ENCODE measurements around the gene ZNF614. TPM values are rescaled to one million over a fixed set of nuclear protein-coding genes. Genes with fewer than 3 reads are reported as not detected.

Gene ZNF614
- total and polyA plus RNA-seq, 9 of the 15 experiments (the other 6 are each of a cell fraction or from before 2014, with no cell fraction given): 4.9 to 16.3 (median 11.4) TPM

DNA sequence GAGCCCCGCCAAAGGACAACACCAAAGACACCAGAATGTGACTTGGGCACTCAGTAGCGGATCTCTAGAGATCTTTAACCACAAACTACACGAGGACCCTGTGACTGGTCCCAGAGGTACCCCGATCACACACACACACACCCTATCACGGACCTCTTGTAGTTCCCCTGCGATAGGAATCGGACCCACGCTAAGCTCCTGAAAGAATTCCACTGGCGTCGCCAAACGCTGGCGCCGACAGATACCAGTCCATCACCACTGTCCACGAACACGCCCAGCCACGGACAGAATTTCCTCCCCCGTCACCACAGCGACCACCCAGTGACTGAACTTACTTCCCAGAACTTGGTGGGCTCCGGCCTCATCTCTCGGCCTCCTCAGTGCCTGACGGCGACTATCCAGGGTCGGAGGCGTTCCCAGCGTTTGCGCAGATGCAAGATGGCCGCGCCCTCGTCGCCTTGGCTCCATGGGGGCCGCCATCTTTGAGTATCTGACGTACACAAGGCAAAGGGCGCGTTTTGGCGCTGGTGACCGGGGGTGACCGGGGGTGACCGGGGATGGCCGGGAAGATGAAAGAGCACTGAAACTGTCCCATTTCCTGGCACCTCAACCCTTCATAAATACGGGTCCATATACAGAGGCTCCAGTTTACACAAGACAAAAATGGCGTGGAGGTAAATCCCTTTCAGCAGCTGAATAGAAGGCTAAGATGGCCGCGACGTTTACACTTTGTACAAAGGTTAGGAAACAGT is 20.2 kb downstream of the ZNF614 start, which contains the start of gene ZNF615 (continued):
- TF ChIP-seq RREB1 (CRISPR knock-in tag; IDR thresholded peaks at IDR 0.05) (no peak), CSDE1 (IDR thresholded peaks at IDR 0.05) (peak in 1 of 2 experiments; percentile 96; a peak in 2 of 4 replicates), SMAD3 (CRISPR knock-in tag; conservative IDR thresholded peaks at IDR 0.05) (no peak), ZBTB34 (CRISPR knock-in tag; IDR thresholded peaks at IDR 0.05) (no peak), SNAPC5 (CRISPR knock-in tag; IDR thresholded peaks at IDR 0.05) (no peak), CCNT2 (IDR thresholded peaks at IDR 0.05; ENCODE audit: borderline replicate concordance, extremely low read depth, insufficient read length, low read depth, low read length) (no peak)
- TF ChIP-seq, protein P1, sequence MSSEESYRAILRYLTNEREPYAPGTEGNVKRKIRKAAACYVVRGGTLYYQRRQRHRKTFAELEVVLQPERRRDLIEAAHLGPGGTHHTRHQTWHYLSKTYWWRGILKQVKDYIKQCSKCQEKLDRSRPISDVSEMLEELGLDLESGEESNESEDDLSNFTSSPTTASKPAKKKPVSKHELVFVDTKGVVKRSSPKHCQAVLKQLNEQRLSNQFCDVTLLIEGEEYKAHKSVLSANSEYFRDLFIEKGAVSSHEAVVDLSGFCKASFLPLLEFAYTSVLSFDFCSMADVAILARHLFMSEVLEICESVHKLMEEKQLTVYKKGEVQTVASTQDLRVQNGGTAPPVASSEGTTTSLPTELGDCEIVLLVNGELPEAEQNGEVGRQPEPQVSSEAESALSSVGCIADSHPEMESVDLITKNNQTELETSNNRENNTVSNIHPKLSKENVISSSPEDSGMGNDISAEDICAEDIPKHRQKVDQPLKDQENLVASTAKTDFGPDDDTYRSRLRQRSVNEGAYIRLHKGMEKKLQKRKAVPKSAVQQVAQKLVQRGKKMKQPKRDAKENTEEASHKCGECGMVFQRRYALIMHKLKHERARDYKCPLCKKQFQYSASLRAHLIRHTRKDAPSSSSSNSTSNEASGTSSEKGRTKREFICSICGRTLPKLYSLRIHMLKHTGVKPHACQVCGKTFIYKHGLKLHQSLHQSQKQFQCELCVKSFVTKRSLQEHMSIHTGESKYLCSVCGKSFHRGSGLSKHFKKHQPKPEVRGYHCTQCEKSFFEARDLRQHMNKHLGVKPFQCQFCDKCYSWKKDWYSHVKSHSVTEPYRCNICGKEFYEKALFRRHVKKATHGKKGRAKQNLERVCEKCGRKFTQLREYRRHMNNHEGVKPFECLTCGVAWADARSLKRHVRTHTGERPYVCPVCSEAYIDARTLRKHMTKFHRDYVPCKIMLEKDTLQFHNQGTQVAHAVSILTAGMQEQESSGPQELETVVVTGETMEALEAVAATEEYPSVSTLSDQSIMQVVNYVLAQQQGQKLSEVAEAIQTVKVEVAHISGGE (CRISPR knock-in tag; IDR thresholded peaks at IDR 0.05): peak in 1 of 3 experiments; percentile 50; a peak in 1 of 6 replicates
- TF ChIP-seq, protein P2, sequence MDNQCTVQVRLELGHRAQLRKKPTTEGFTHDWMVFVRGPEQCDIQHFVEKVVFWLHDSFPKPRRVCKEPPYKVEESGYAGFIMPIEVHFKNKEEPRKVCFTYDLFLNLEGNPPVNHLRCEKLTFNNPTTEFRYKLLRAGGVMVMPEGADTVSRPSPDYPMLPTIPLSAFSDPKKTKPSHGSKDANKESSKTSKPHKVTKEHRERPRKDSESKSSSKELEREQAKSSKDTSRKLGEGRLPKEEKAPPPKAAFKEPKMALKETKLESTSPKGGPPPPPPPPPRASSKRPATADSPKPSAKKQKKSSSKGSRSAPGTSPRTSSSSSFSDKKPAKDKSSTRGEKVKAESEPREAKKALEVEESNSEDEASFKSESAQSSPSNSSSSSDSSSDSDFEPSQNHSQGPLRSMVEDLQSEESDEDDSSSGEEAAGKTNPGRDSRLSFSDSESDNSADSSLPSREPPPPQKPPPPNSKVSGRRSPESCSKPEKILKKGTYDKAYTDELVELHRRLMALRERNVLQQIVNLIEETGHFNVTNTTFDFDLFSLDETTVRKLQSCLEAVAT (IDR thresholded peaks at IDR 0.05): no peak

All from K562 (cell line).